Measurements from ENCODE around the gene FRMPD4.

FRMPD4 gene

DNA sequence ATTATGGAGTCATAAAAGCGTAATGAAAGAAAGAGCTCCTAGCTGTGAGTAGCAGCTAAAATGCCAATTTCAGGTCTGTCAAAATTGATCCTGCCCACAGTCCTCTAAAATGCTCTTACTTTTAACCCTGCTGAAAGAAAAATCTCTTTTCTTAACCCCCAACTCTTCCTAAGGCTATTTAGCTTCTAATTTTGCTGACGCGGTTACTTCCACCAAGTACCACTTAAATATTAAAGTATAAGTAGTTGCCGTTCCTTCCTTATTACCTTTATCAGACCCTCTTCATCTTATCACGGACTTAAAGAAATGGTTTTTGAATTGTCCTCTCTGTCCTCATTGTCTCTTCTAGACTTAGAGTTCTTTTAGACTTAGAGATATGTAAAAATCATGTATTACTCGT is 272.2 kb downstream of the FRMPD4 start:
- DNase-seq (ENCODE audit: low spot score), result no peak
- TF ChIP-seq, protein P1, sequence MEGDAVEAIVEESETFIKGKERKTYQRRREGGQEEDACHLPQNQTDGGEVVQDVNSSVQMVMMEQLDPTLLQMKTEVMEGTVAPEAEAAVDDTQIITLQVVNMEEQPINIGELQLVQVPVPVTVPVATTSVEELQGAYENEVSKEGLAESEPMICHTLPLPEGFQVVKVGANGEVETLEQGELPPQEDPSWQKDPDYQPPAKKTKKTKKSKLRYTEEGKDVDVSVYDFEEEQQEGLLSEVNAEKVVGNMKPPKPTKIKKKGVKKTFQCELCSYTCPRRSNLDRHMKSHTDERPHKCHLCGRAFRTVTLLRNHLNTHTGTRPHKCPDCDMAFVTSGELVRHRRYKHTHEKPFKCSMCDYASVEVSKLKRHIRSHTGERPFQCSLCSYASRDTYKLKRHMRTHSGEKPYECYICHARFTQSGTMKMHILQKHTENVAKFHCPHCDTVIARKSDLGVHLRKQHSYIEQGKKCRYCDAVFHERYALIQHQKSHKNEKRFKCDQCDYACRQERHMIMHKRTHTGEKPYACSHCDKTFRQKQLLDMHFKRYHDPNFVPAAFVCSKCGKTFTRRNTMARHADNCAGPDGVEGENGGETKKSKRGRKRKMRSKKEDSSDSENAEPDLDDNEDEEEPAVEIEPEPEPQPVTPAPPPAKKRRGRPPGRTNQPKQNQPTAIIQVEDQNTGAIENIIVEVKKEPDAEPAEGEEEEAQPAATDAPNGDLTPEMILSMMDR (IDR thresholded peaks at IDR 0.05; ENCODE audit: borderline replicate concordance, control extremely low read depth, extremely low read depth, insufficient read depth, missing control alignments), result no peak
- in situ Hi-C loops (cut with MboI; ENCODE audit: low sequenced_read_pairs, unreplicated experiment), result no loop called here

DNA sequence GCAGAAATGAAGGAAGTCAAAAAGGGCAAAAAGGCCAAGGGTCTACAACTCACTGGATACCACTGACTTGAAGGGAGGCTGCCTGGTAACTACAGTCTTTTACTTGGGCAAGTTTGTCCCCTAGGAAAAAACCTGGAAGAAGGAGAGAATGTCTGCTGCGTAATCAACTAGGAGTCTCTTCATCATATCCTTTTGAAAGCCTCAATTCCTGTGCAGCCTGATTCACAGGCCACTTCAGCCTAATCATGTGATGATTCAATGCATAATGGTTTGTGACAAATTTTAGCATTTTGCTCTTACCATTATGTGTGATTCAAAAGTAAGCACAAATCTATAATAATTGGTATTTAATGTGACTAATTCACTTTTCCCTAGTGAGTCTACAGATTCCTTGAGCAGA is 273.6 kb downstream of the FRMPD4 start:
- TF ChIP-seq, protein P1 (IDR thresholded peaks at IDR 0.05; ENCODE audit: borderline replicate concordance, control extremely low read depth, extremely low read depth, insufficient read depth, missing control alignments), result no peak
- DNase-seq (ENCODE audit: low spot score), result no peak
- in situ Hi-C loops (cut with MboI; ENCODE audit: low sequenced_read_pairs, unreplicated experiment), result no loop called here

DNA sequence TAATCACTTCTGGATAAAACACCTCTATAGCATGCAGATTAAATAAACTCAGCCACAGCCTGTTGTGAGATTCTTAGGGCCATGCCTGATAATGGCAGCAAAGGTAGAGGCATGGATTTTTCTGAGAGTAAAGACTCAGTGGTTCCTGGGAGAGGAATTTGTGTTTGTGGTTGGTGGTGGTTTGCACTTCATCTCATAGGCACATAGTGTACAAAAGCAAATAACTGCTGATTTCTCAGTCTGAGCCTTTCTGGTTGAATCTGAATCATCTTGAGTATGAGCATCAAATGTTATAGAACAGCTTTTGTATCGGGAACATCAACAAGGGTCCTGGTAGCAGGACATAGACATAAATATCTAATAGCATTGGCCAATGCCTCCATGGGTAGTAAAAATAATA is 274.3 kb downstream of the FRMPD4 start:
- no peak for DNase-seq (ENCODE audit: low spot score)
- TF ChIP-seq, protein P1 (IDR thresholded peaks at IDR 0.05; ENCODE audit: borderline replicate concordance, control extremely low read depth, extremely low read depth, insufficient read depth, missing control alignments), result no peak
- in situ Hi-C loops (cut with MboI; ENCODE audit: low sequenced_read_pairs, unreplicated experiment), result no loop called here

DNA sequence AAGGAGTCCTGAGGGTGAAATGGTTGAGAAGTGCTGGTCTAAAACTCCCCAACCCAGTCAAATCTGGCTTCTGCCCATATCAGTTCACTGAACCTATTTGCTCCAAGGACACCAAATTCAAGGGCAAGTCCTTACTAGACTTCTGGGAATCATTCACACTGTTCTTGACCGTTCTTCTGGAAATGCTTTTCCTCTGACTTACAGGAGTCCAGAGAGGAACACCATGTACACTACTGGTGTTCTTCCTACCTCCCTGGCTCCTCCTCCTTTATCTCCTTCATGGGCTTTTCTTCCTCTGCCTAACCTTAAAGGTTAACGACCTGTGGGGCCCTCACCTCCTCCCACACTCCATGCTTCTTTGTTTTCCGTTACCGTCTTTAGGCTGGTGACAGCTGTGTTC is 281.3 kb downstream of the FRMPD4 start:
- in situ Hi-C loops (cut with MboI; ENCODE audit: low sequenced_read_pairs, unreplicated experiment), result no loop called here

DNA sequence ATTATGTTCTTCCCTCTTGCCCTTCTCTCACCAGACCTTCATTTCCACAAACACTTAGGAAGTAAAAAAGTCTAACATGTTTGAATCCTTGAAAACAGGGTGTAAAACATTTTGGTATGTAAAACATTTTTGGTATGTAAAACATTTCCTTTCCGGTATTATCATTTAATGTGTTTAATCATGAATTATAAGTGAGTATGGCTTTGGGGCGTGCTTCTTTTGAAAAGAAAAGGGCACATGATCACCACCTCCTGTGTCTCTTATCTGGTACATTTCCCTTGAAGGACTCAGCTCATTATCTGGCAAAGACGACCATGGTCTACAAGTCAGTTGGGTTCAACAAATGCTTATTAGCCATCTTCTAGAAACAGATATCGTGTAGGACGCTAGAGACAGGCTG is 283.6 kb downstream of the FRMPD4 start:
- DNase-seq (ENCODE audit: low spot score), result no peak
- TF ChIP-seq, protein P1 (IDR thresholded peaks at IDR 0.05; ENCODE audit: borderline replicate concordance, control extremely low read depth, extremely low read depth, insufficient read depth, missing control alignments), result no peak
- in situ Hi-C loops (cut with MboI; ENCODE audit: low sequenced_read_pairs, unreplicated experiment), result no loop called here

More for the DNA sequence above, 281.3 kb downstream of the FRMPD4 start:
- no peak for DNase-seq (ENCODE audit: low spot score)
- TF ChIP-seq, protein P1 (IDR thresholded peaks at IDR 0.05; ENCODE audit: borderline replicate concordance, control extremely low read depth, extremely low read depth, insufficient read depth, missing control alignments), result no peak

DNA sequence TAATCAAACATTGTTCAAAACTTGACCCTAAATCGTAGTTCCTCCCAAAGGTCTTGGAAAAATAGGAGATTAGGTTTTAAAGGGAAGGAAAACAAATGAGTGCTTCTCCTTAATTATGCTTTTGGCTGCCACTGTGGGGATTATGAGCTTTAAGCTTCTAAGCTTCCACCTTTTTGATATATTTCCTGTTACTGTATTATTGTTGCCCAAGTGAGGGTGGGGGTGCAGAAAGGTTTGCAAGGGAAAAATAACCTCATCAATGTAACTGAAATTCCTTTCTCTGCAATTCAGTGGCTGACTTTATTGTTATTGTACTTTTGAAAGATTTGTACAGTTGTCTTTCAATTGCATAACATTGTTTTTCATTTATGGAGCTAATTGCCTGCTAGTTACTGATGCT is 285.1 kb downstream of the FRMPD4 start:
- TF ChIP-seq, protein P1 (IDR thresholded peaks at IDR 0.05; ENCODE audit: borderline replicate concordance, control extremely low read depth, extremely low read depth, insufficient read depth, missing control alignments), result no peak
- no peak for DNase-seq (ENCODE audit: low spot score)
- in situ Hi-C loops (cut with MboI; ENCODE audit: low sequenced_read_pairs, unreplicated experiment), result no loop called here

DNA sequence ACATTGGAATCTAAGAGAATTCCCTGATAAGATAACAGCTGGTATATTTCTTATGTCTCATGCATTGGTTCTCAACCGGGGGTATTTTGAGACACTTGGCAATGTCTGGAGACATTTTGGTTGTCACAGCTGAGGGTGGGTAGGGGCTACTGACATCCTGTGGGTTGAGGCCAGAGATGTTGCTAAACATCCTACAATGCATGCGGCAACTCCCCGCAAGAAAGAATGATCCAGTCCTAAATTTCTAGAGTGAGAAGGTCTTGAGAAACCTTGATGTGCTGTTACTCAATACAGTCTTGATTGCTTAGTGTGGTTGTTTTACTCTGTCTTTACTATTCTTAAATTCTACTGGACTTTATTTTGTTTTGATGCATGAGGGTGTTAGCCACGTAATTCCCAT is 287.2 kb downstream of the FRMPD4 start:
- TF ChIP-seq, protein P1 (IDR thresholded peaks at IDR 0.05; ENCODE audit: borderline replicate concordance, control extremely low read depth, extremely low read depth, insufficient read depth, missing control alignments), result no peak
- no peak for DNase-seq (ENCODE audit: low spot score)
- in situ Hi-C loops (cut with MboI; ENCODE audit: low sequenced_read_pairs, unreplicated experiment), result no loop called here
